ENCODE measurements around the gene GUCY2D. TPM values are rescaled to one million over a fixed set of nuclear protein-coding genes. Genes with fewer than 3 reads are reported as not detected.

GUCY2D gene
- total and polyA plus RNA-seq, 2 donors from 2014 or later, result 0.19 to 0.24 TPM

GRCh38 chr17:8041979-8042378, 39.6 kb downstream of the GUCY2D start:
- Histone ChIP-seq H3K27me3 (ENCODE audit: control insufficient read depth, insufficient read depth, low read length) (no peaks in the 10 kb centered on the region), H3K4me3 (ENCODE audit: low read length in 3 of 3) (no peak overlapping the region), H3K4me1 (ENCODE audit: control insufficient read depth in 2 of 3, insufficient read depth in 2 of 3, low read depth in 1 of 3, low read length in 3 of 3) (no peaks in the 10 kb centered on the region), H3K27ac (ENCODE audit: low read depth in 2 of 2, low read length in 2 of 2) (no peak overlapping the region), H3K9me3 (ENCODE audit: control insufficient read depth in 2 of 3, insufficient read depth in 1 of 3, low read length in 3 of 3) (no peaks in the 10 kb centered on the region), H3K9ac (ENCODE audit: low read length in 3 of 3) (no peak overlapping the region), H3K36me3 (ENCODE audit: control insufficient read depth in 2 of 3, insufficient read depth in 3 of 3, low read length in 3 of 3) (no peaks in the 10 kb centered on the region)
- intact Hi-C loops (cut with DNase I), result no loop called here
- FAIRE-seq (no peak), DNase-seq (no peak)
- TF ChIP-seq, protein P1, sequence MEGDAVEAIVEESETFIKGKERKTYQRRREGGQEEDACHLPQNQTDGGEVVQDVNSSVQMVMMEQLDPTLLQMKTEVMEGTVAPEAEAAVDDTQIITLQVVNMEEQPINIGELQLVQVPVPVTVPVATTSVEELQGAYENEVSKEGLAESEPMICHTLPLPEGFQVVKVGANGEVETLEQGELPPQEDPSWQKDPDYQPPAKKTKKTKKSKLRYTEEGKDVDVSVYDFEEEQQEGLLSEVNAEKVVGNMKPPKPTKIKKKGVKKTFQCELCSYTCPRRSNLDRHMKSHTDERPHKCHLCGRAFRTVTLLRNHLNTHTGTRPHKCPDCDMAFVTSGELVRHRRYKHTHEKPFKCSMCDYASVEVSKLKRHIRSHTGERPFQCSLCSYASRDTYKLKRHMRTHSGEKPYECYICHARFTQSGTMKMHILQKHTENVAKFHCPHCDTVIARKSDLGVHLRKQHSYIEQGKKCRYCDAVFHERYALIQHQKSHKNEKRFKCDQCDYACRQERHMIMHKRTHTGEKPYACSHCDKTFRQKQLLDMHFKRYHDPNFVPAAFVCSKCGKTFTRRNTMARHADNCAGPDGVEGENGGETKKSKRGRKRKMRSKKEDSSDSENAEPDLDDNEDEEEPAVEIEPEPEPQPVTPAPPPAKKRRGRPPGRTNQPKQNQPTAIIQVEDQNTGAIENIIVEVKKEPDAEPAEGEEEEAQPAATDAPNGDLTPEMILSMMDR (IDR thresholded peaks at IDR 0.05; ENCODE audit: borderline replicate concordance, extremely low read depth, insufficient read depth), result no peak

- TF ChIP-seq, protein P1 (IDR thresholded peaks at IDR 0.05; ENCODE audit: borderline replicate concordance, extremely low read depth, insufficient read depth), result no peak
- no peak for FAIRE-seq
- Histone ChIP-seq H3K9me3 (ENCODE audit: control insufficient read depth in 2 of 3, insufficient read depth in 1 of 3, low read length in 3 of 3) (no peaks in the 10 kb centered on the region), H3K4me1 (ENCODE audit: control insufficient read depth in 2 of 3, insufficient read depth in 2 of 3, low read depth in 1 of 3, low read length in 3 of 3) (no peaks in the 10 kb centered on the region), H3K4me3 (ENCODE audit: low read length in 3 of 3) (no peak overlapping the region), H3K9ac (ENCODE audit: low read length in 3 of 3) (no peak overlapping the region), H3K27me3 (ENCODE audit: control insufficient read depth, insufficient read depth, low read length) (no peaks in the 10 kb centered on the region), H3K36me3 (ENCODE audit: control insufficient read depth in 2 of 3, insufficient read depth in 3 of 3, low read length in 3 of 3) (no peaks in the 10 kb centered on the region), H3K27ac (ENCODE audit: low read depth in 2 of 2, low read length in 2 of 2) (no peak overlapping the region)
- intact Hi-C loops (cut with DNase I), result no loop called here
- DNase-seq, result no peak
Observed at GRCh38 chr17:8044819-8045810, 42.7 kb downstream of the GUCY2D start.

GRCh38 chr17:8046306-8046928, 44.0 kb downstream of the GUCY2D start:
- FAIRE-seq (no peak), DNase-seq (no peak)
- Histone ChIP-seq H3K4me1 (ENCODE audit: control insufficient read depth in 2 of 3, insufficient read depth in 2 of 3, low read depth in 1 of 3, low read length in 3 of 3) (no peaks in the 10 kb centered on the region), H3K9me3 (ENCODE audit: control insufficient read depth in 2 of 3, insufficient read depth in 1 of 3, low read length in 3 of 3) (no peaks in the 10 kb centered on the region), H3K27me3 (ENCODE audit: control insufficient read depth, insufficient read depth, low read length) (no peaks in the 10 kb centered on the region), H3K27ac (ENCODE audit: low read depth in 2 of 2, low read length in 2 of 2) (no peak overlapping the region), H3K9ac (ENCODE audit: low read length in 3 of 3) (no peak overlapping the region), H3K4me3 (ENCODE audit: low read length in 3 of 3) (no peak overlapping the region), H3K36me3 (ENCODE audit: control insufficient read depth in 2 of 3, insufficient read depth in 3 of 3, low read length in 3 of 3) (no peaks in the 10 kb centered on the region)
- TF ChIP-seq, protein P1 (IDR thresholded peaks at IDR 0.05; ENCODE audit: borderline replicate concordance, extremely low read depth, insufficient read depth), result no peak
- intact Hi-C loops (cut with DNase I), result no loop called here

Measured in kidney (tissue), 14 donors.